Putamen (tissue), 1 donor: ENCODE results near the gene NOP9.

Source experiments
- DNase-seq: peaks from one replicate; pipeline ENCODE4 v3.0.0-alpha.2; 2016; ENCODE audit warnings: low spot score

Gene NOP9

GRCh38 chr14:24280797-24281460 lies 18.7 kb upstream of the NOP9 start:
- no peak for DNase-seq

GRCh38 chr14:24281636-24282035 lies 18.0 kb upstream of the NOP9 start:
- no peak for DNase-seq

GRCh38 chr14:24282736-24283135 lies 16.9 kb upstream of the NOP9 start:
- no peak for DNase-seq

GRCh38 chr14:24283796-24284460 lies 15.7 kb upstream of the NOP9 start:
- no peak for DNase-seq

GRCh38 chr14:24284501-24285035 lies 15.1 kb upstream of the NOP9 start:
- DNase-seq: no peak

- DNase-seq: no peak
Observed at GRCh38 chr14:24285351-24285750, 14.3 kb upstream of the NOP9 start.

- no peak for DNase-seq
Observed at GRCh38 chr14:24286996-24287395, 12.7 kb upstream of the NOP9 start.

- no peak for DNase-seq
Observed at GRCh38 chr14:24289649-24290280, 9.9 kb upstream of the NOP9 start.

GRCh38 chr14:24290746-24291145 lies 8.9 kb upstream of the NOP9 start:
- no peak for DNase-seq

- DNase-seq: no peak
Observed at GRCh38 chr14:24291446-24292117, 8.1 kb upstream of the NOP9 start.

- DNase-seq: no peak
Observed at GRCh38 chr14:24292118-24292807, 7.4 kb upstream of the NOP9 start.

GRCh38 chr14:24293525-24293924 lies 6.1 kb upstream of the NOP9 start:
- no peak for DNase-seq

- DNase-seq: no peak
Observed at GRCh38 chr14:24296341-24297157, 3.1 kb upstream of the NOP9 start.

GRCh38 chr14:24297190-24297964 lies 2.3 kb upstream of the NOP9 start:
- DNase-seq: no peak

GRCh38 chr14:24298892-24299254 lies 777 bp upstream of the NOP9 start:
- no peak for DNase-seq

- no peak for DNase-seq
Observed at GRCh38 chr14:24300326-24300980, 803 bp downstream of the NOP9 start.

GRCh38 chr14:24304019-24304387 lies 4.4 kb downstream of the NOP9 start:
- no peak for DNase-seq

GRCh38 chr14:24307156-24307574 lies 7.5 kb downstream of the NOP9 start:
- no peak for DNase-seq

GRCh38 chr14:24307575-24308341 lies 8.1 kb downstream of the NOP9 start, which contains the start of gene CIDEB:
Gene CIDEB (minus strand): TSS chr14:24307977. CDS start chr14:24307858, 119 bp downstream.
- DNase-seq: no peak
